Measurements from ENCODE around the gene TNFRSF14. TPM values are rescaled to one million over a fixed set of nuclear protein-coding genes. Genes with fewer than 3 reads are reported as not detected.

Gene TNFRSF14
- total RNA-seq: 43.9 and 86.1 TPM in 2 replicates

DNA sequence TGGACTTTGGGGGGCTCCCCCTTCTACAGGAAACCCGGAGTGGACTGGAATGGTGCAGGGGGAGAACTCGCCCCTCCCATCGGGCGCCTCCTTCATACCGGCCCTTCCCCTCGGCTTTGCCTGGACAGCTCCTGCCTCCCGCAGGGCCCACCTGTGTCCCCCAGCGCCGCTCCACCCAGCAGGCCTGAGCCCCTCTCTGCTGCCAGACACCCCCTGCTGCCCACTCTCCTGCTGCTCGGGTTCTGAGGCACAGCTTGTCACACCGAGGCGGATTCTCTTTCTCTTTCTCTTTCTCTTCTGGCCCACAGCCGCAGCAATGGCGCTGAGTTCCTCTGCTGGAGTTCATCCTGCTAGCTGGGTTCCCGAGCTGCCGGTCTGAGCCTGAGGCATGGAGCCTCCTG is at the start of gene TNFRSF14:
Gene TNFRSF14 (plus strand): TSS at position 95 of the 401 bp plus-strand sequence. CDS start 294 bp downstream, at position 389.
- no peak for DNase-seq (ENCODE audit: extremely low read depth, low read depth, low spot score)

GRCh38 chr1:2506901-2507565 is 49.1 kb upstream of the TNFRSF14 start:
- DNase-seq (ENCODE audit: extremely low read depth, low read depth, low spot score): no peak

- DNase-seq (ENCODE audit: extremely low read depth, low read depth, low spot score): no peak
Observed at GRCh38 chr1:2507744-2508155, 48.4 kb upstream of the TNFRSF14 start.

DNA sequence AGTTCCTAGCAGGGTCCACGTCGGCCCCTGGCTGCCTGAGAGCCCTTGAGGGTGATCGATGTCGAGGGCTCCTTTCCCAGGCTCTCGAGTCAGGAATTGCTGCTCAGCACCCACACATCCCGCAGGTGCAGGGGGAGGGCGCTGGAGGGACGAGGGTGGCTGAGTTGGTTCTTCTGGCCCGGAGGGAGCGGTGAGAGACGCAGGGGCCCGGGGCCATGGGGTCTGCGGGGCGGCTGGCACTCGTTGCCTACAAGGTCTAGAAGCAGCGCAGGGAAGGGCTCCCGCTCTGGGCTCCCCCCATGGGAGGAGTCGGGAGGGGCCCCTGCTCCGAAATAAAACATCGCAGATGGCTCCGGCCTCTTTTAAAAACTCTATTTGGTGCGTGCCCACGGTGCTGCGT is 48.0 kb upstream of the TNFRSF14 start:
- no peak for DNase-seq (ENCODE audit: extremely low read depth, low read depth, low spot score)

GRCh38 chr1:2508751-2509150 is 47.4 kb upstream of the TNFRSF14 start:
- DNase-seq (ENCODE audit: extremely low read depth, low read depth, low spot score): no peak

- DNase-seq (ENCODE audit: extremely low read depth, low read depth, low spot score): no peak
Observed at GRCh38 chr1:2509589-2509988, 46.6 kb upstream of the TNFRSF14 start.

GRCh38 chr1:2510366-2511155 is 45.6 kb upstream of the TNFRSF14 start:
- DNase-seq (ENCODE audit: extremely low read depth, low read depth, low spot score): no peak

DNA sequence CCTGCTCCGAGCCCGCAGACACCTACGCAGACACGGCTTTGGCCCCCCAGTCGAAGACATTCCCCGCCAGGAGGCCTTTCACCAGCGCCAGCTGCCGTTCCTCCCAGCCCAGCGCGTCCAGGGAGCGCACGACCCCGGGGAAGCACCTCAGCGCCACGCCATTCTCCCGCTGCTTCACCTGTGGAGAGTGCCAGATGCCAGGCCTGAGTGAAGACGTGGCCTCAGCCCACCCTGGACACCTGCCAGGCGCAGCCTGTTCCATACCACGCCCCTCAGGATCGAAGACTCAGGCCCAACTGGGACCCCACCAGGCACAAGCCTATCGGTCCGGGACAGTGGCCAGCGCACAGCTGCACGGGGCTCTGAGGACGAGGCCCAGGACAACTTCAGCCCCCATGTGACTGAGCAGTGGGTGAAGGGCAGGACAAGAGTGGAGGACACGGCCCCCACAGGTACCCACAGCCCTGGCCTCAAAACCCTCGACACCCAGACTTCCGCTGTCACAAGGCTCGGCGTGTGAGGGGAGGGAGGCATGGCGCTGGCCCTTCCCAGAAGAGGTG is 43.2 kb upstream of the TNFRSF14 start:
- DNase-seq (ENCODE audit: extremely low read depth, low read depth, low spot score): no peak

DNA sequence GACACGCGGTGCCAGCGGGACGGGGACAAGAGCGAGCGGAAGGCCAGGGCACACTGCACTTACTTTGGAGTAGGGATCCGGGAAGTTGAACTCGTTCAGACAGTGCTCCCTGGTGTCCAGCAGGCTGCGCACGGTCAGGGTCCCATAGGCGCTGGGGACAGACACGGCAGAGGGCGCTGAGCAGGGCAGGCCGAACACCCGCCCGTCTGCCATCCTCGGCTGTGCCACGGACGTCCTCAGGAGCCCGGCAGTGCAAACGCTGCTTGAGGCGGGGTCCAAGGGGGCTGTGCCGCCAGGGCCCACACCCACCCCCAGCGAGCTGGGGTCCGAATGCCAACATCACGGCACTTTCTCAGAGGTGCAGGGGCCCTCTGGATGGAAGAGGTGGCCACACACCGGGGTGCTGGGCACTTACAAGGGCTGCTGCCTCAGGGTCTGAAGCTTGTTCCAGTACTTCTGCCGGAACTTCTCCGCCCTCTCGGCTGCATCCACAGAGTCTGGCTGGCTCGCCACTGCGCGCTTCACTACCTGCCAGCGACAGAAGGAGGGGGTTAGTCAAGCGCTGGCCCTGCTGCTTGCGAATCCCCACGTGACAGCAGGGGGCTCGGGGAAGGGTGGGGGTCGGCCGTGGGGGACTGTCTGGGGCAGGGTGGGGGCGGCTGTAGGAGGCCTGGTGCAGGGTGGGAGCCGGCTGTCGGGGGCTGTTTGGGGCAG is 42.1 kb upstream of the TNFRSF14 start:
- no peak for DNase-seq (ENCODE audit: extremely low read depth, low read depth, low spot score)

- DNase-seq (ENCODE audit: extremely low read depth, low read depth, low spot score): no peak
Observed at GRCh38 chr1:2514863-2515762, 41.1 kb upstream of the TNFRSF14 start.

DNA sequence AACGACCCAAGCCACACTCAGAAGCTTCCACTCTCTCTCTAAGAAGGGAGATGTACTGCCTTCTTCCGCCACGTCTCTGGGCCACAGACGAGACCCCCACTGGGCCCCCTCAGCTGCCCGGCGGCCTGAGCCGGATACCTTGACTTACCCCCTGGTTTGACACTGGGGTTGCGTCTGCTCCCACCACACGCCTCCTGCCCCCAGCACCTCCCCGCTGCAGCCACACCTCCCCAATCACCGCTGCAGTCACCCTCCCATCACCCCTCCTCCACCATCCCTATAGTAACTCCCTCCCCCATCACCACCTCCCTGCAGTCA is 40.4 kb upstream of the TNFRSF14 start:
- no peak for DNase-seq (ENCODE audit: extremely low read depth, low read depth, low spot score)

DNA sequence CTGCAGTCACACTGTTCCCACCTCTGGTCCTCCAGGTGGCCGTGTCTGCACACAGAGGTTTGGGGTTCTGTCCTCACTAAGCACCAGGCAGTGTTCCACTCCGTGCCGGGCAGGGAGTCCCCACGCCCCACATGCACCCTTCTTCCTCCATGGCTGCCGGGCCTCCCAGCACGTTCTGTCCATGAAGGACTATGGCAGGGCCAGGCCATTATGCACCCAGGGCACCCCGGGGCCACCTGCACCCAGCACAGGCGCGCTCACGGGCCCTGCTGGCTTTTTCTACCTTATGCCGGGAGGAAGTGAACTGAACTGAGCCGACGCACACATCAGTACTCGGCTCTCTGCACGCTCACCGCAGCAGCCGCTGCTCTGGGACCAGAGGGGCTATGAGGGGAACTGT is 40.0 kb upstream of the TNFRSF14 start:
- DNase-seq (ENCODE audit: extremely low read depth, low read depth, low spot score): no peak

DNA sequence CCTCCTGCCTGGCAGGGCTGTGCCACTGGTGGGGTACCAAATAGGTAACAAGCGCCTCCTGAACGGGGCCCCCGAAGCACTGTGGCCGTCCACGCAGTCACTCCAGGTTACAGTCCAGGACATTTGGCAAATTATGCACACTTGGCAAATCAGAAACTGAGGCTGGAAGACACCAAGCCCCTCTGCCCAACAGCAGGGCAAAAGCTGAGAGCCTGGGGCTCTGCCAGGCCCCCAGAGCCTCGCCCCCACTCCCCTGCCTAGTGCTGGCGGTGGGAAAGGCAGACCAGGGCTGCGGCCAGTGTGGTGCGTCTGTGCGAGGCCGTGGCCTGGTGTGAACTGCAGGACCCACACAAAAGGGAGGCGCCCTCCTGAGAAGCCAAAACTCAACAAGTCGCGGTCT is 39.2 kb upstream of the TNFRSF14 start:
- DNase-seq (ENCODE audit: extremely low read depth, low read depth, low spot score): no peak

GRCh38 chr1:2517966-2518365 is 38.2 kb upstream of the TNFRSF14 start:
- no peak for DNase-seq (ENCODE audit: extremely low read depth, low read depth, low spot score)

GRCh38 chr1:2518528-2518927 is 37.6 kb upstream of the TNFRSF14 start:
- no peak for DNase-seq (ENCODE audit: extremely low read depth, low read depth, low spot score)

GRCh38 chr1:2519029-2519685 is 37.0 kb upstream of the TNFRSF14 start:
- DNase-seq (ENCODE audit: extremely low read depth, low read depth, low spot score): no peak

DNA sequence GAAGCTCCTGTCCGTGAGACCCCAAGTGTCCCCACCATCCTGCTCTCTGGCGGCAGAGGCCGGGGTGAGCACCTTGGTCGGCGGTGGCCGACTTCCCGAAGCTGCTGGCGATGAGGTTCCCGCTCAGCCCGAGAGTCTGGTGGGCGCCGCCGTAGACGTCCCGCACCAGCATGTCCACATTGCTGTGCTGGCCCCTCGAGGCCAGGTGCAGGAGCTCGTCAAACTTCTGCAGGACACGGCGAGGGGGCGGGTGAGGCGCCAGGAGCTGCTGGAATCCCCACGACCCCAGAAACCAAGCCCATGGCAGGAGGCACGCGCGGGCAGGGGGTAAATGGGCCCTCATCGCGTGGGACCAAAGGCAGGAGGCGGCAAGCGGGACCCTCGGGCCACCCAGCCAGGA is 36.4 kb upstream of the TNFRSF14 start:
- no peak for DNase-seq (ENCODE audit: extremely low read depth, low read depth, low spot score)

- no peak for DNase-seq (ENCODE audit: extremely low read depth, low read depth, low spot score)
Observed at GRCh38 chr1:2520206-2520605, 36.0 kb upstream of the TNFRSF14 start.

DNA sequence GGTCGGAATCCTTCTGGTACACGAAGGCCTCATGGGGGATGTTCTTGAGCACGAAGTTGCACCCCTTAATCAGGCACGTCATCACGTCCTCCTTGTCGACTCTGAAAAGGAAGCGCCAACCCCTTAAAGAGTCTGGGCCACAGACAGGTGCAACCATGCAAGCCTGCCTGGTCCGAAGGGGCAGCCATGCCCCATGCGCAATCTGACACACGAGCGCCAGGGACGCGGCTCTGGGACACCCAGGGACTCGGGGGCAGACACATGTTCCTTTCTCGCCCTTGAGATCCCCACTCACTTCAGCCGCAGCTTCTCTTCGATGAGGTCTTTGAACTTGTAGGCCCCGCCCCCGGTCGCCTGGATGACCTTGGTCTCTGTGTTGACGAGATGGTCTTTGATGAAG is 35.4 kb upstream of the TNFRSF14 start:
- no peak for DNase-seq (ENCODE audit: extremely low read depth, low read depth, low spot score)

DNA sequence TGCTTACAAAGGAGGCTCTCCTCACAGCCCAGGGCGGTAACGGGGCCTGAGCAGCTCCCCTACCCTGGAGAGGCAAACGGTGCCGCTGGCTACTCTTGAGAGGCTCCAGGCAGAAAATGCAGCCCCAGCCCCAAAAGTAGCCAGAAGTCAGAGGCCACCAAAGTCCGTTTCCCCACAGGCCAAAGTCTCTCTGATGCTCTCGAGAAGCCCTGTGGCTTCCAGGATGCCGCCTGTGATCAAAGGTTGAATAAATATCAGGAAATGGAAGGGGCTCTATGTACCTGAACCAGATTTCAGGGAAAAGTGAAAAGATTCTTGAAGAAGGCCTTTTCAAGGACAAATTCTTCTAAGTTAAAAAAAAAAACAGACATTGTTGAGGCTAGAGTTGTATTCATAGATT is 33.9 kb upstream of the TNFRSF14 start:
- no peak for DNase-seq (ENCODE audit: extremely low read depth, low read depth, low spot score)

All from glomerular endothelial cell (primary cell).